Measurements from ENCODE around the gene CD47.

CD47 gene

GRCh38 chr3:108008931-108009639 lies 81.7 kb downstream of the CD47 start:
- DNase-seq = no peak

GRCh38 chr3:108008106-108008505 lies 82.7 kb downstream of the CD47 start:
- DNase-seq = no peak

- no peak for DNase-seq
Measured at GRCh38 chr3:108006881-108007331, 83.9 kb downstream of the CD47 start.

- DNase-seq = no peak
Measured at GRCh38 chr3:108006077-108006771, 84.6 kb downstream of the CD47 start.

- DNase-seq = no peak
Measured at GRCh38 chr3:108004647-108005046, 86.2 kb downstream of the CD47 start.

- no peak for DNase-seq
Measured at GRCh38 chr3:108001457-108001856, 89.4 kb downstream of the CD47 start.

- DNase-seq = no peak
Measured at GRCh38 chr3:107999215-107999775, 91.5 kb downstream of the CD47 start.

GRCh38 chr3:107997671-107998070 lies 93.2 kb downstream of the CD47 start:
- no peak for DNase-seq

GRCh38 chr3:107995823-107996222 lies 95.0 kb downstream of the CD47 start:
- no peak for DNase-seq

GRCh38 chr3:107994956-107995715 lies 95.7 kb downstream of the CD47 start:
- DNase-seq = no peak

GRCh38 chr3:107994181-107994580 lies 96.7 kb downstream of the CD47 start:
- DNase-seq = no peak

- DNase-seq = no peak
Measured at GRCh38 chr3:107993771-107994170, 97.1 kb downstream of the CD47 start.

Measured in NCI-H345 (cell line).